Mesothelial cell of epicardium (in vitro differentiated cells): ENCODE data around the gene ADGB. TPM values are rescaled to one million over a fixed set of nuclear protein-coding genes. Genes with fewer than 3 reads are reported as not detected.

Experiments used
- DNase-seq, 2 experiments: peaks; one replicate each; pipeline ENCODE4 v3.0.0; 2021; ENCODE audit warnings: low spot score in 2 of 2; ENCODE audit not compliant: unreplicated experiment in 2 of 2
- H3K27ac Mint-ChIP-seq: 2 replicates; pipeline ENCODE4 v1.8.0; 2021; ENCODE audit warnings: mixed read lengths
- H3K27me3 Mint-ChIP-seq: 2 replicates; pipeline ENCODE4 v1.8.0; 2021; ENCODE audit warnings: low read depth, mixed read lengths
- H3K36me3 Mint-ChIP-seq: 2 replicates; pipeline ENCODE4 v1.8.0; 2021; ENCODE audit warnings: mixed read lengths
- H3K4me1 Mint-ChIP-seq: 2 replicates; pipeline ENCODE4 v1.8.0; 2021; ENCODE audit warnings: mixed read lengths
- H3K4me3 Mint-ChIP-seq: 2 replicates; pipeline ENCODE4 v1.8.0; 2021; ENCODE audit warnings: mild to moderate bottlenecking, moderate library complexity, mixed read lengths
- H3K9me3 Mint-ChIP-seq: 2 replicates; pipeline ENCODE4 v1.8.0; 2021; ENCODE audit warnings: mixed read lengths
- CTCF ChIP-seq: fragments of 200-600 bp; sonication (generic); IDR thresholded peaks from one replicate; pipeline ENCODE4 v1.5.0; 2021; ENCODE audit warnings: antibody characterized with exemption; ENCODE audit not compliant: unreplicated experiment
- total RNA-seq: library from RNA; stranded (reverse); gene quantifications from 3 replicates; pipeline ENCODE4 v1.2.1, GENCODE V29; 2021

The ADGB gene
- total RNA-seq, 1 donor from 2014 or later = not detected

DNA sequence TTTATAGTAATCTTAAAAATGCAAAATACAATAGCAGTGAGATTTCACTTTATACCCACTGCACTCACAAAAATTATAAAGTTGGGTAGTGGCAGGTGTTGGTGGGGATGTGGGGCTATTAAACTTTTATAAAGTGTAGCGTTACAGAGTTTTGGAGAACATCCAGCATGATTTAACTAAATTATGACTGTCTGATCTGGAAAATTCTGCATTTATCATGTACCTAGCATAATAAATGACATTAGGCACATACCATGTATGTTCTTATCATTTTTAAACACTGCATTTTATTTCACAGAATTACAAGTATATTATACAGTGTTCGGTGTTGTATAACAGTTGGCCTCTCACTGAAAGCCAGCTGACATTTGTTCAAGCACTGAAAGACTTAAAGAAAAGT is 169.9 kb downstream of the ADGB start:
- Mint-ChIP-seq H3K4me3 (no peak overlapping the region), H3K9me3 (no peaks in the 10 kb centered on the region), H3K27me3 (peaks cover 1% of the 10 kb centered on the region), H3K36me3 (no peaks in the 10 kb centered on the region), H3K27ac (no peak overlapping the region), H3K4me1 (no peaks in the 10 kb centered on the region)
- DNase-seq = no peak
- TF ChIP-seq CTCF = no peak

- no peaks in the 10 kb centered on the region for H3K36me3 Mint-ChIP-seq
- no peak for TF ChIP-seq CTCF
- H3K27ac Mint-ChIP-seq = no peak overlapping the region
- H3K4me3 Mint-ChIP-seq = no peak overlapping the region
- DNase-seq = no peak
- no peaks in the 10 kb centered on the region for H3K9me3 Mint-ChIP-seq
- no peaks in the 10 kb centered on the region for H3K4me1 Mint-ChIP-seq
- H3K27me3 Mint-ChIP-seq = no peaks in the 10 kb centered on the region
Observed at GRCh38 chr6:146770275-146770964, 171.6 kb downstream of the ADGB start.

DNA sequence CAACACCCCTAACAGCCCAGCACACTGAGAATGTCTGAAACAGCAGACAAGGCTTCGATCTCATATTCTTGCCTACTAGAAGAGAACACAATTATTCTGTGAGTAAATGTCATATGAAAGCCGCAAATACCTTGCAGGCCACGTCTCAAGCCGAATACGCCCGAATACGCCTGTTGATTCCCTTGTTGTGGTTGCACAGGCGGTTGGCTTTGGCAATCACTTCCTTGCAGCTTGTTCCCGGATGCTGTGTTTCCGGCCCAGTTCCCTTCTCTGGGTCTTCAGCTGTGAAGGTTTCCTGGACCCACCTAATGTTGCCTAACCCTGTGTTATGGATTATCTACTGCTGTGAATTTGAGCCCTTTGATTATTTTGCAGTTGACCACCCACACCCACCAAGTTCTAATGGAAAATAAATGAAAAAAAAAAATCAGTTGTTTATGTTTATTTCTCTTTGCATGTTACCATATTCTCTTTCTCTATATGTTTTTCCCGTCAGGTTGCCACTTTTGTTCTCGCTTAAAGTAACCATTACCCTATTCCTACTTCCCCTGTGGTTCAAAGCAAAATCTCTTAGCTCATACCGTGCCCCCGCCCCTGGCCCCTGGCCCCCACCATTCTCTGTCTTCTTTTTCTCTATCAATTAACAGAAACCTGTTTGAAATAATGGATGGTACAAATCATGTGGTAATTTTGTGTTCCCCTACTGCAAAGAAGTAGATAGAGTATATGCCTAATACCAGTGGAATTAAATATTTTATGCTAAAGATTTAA is 172.4 kb downstream of the ADGB start:
- Mint-ChIP-seq H3K4me3 (no peak overlapping the region), H3K9me3 (no peaks in the 10 kb centered on the region), H3K27me3 (no peaks in the 10 kb centered on the region)

DNA sequence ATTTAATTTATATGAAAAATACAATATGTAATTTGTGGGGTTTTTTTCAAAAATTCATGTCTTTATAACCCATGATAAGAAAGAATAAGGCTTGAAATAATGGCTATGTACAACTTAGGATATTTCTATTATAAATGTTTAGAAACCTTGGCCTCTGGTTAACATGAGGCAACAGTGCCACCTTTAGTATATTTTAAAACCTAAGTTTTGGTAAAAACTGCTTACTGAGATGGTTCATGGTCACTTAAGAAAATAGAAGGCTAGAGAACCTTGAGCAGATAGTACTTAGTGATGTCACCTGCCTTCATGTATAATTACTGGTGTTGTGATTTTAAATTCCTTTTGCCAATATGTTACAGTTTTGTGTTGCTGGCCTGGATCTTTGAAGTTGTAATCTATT is 176.4 kb downstream of the ADGB start:
- Mint-ChIP-seq H3K4me3 (no peak overlapping the region), H3K4me1 (no peaks in the 10 kb centered on the region), H3K27me3 (no peaks in the 10 kb centered on the region), H3K9me3 (peaks cover 6% of the 10 kb centered on the region), H3K36me3 (no peaks in the 10 kb centered on the region), H3K27ac (no peak overlapping the region)
- no peak for DNase-seq
- no peak for TF ChIP-seq CTCF

More for the DNA sequence above, 172.4 kb downstream of the ADGB start:
- Mint-ChIP-seq H3K27ac (no peak overlapping the region), H3K4me1 (no peaks in the 10 kb centered on the region), H3K36me3 (no peaks in the 10 kb centered on the region)
- no peak for TF ChIP-seq CTCF
- DNase-seq = no peak

- no peak overlapping the region for H3K4me3 Mint-ChIP-seq
Observed at GRCh38 chr6:146781836-146782235, 183.1 kb downstream of the ADGB start.

More at GRCh38 chr6:146781836-146782235, 183.1 kb downstream of the ADGB start:
- H3K27me3 Mint-ChIP-seq = no peaks in the 10 kb centered on the region
- DNase-seq = no peak
- no peaks in the 10 kb centered on the region for H3K36me3 Mint-ChIP-seq
- no peak for TF ChIP-seq CTCF
- H3K27ac Mint-ChIP-seq = no peak overlapping the region
- H3K9me3 Mint-ChIP-seq = peaks cover 10% of the 10 kb centered on the region
- no peaks in the 10 kb centered on the region for H3K4me1 Mint-ChIP-seq
